ENCODE measurements around the gene GSK3B.

Gene GSK3B

DNA sequence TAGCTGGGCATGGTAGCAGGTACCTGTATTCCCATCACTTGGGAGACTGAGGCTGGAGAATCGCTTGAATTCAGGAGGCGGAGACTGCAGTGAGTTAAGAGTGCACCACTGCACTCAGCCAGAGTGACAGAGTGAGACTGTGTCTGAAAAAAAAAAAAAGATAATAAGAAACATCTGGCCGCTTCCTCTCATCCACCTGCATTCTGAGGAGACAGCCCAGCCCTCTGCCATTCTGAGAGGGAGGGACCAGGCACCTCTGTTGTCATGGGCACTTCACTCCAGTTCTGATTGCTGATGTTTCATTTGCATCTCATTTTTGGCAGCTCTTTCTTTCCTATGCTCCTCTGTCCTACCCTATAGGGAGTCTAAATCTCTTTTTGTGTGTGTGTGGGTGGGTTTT is 36.4 kb upstream of the GSK3B start:
- Histone ChIP-seq H3K27me3 (no peaks in the 10 kb centered on the region), H3K36me3 (no peaks in the 10 kb centered on the region), H3K4me3 (ENCODE audit: low read depth, low read length) (no peak overlapping the region), H3K9me3 (no peaks in the 10 kb centered on the region), H3K4me1 (no peaks in the 10 kb centered on the region)
- DNase-seq = no peak
- no peak for TF ChIP-seq CTCF (IDR thresholded peaks at IDR 0.05; ENCODE audit: low read depth, low read length)

DNA sequence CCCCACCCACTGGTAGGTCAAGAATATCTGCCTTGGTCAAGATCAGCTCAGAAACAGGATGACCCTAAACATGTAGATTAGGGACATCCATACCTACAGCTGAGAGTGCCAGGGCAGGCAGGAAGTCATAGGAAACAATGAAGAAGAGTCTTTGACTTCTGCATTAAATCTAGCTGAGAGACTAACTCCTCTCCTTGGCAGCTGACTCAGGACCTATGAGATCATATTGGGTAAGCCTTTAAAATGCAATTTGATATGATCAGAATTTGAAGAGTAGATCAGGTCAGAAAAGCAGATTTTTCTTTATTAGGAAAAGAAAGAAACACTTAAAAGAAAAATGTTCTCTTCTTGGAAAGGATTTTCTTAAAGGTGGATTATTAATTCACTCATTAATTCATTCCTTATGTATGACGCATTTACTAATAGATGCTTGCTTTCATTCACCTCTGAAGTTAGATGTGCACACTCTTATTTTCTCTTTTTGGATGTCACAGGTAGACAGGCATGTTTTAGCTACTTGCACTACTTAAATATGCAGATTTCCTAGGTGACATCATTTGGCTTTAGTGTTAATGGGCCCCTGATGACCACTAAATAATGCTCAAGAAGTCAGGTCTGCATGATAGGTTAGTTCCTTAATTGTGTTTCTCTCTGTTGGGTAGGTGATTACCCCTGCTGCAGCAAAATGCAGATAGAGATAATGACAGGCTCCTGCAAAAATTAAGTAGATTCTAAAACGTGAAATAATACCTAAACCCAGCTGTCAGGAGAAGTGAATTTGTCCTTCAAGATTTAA is 35.7 kb upstream of the GSK3B start:
- TF ChIP-seq CTCF (IDR thresholded peaks at IDR 0.05; ENCODE audit: low read depth, low read length) = no peak
- Histone ChIP-seq H3K4me3 (ENCODE audit: low read depth, low read length) (no peak overlapping the region), H3K9me3 (no peaks in the 10 kb centered on the region), H3K27me3 (no peaks in the 10 kb centered on the region), H3K4me1 (no peaks in the 10 kb centered on the region), H3K36me3 (no peaks in the 10 kb centered on the region)
- no peak for DNase-seq

DNA sequence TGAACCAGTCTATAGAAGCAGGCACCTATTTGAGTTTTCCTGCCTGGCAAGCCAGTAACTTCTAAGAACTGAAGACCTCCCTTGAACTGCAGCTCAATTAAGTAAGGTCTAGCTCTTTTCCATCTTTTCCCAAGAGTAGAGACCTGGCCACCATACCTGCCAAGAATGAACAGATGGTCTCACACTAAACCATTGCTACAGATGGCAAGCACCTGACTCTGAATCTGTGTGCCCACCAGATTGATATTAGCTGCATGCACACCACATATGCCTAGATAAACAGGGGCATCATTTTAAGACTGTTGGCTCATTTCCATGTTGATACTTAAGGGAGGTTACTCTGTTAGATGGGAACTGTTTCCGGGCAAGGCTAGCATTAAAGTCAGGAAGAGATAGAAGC is 34.8 kb upstream of the GSK3B start:
- Histone ChIP-seq H3K9me3 (no peaks in the 10 kb centered on the region), H3K4me1 (no peaks in the 10 kb centered on the region), H3K4me3 (ENCODE audit: low read depth, low read length) (no peak overlapping the region), H3K27me3 (no peaks in the 10 kb centered on the region), H3K36me3 (no peaks in the 10 kb centered on the region)
- TF ChIP-seq CTCF (IDR thresholded peaks at IDR 0.05; ENCODE audit: low read depth, low read length) = no peak
- DNase-seq = no peak

- Histone ChIP-seq H3K9me3 (no peaks in the 10 kb centered on the region), H3K27me3 (no peaks in the 10 kb centered on the region), H3K4me3 (ENCODE audit: low read depth, low read length) (no peak overlapping the region), H3K36me3 (no peaks in the 10 kb centered on the region), H3K4me1 (no peaks in the 10 kb centered on the region)
- no peak for TF ChIP-seq CTCF (IDR thresholded peaks at IDR 0.05; ENCODE audit: low read depth, low read length)
- DNase-seq = no peak
Observed at GRCh38 chr3:120125992-120126391, 31.7 kb upstream of the GSK3B start.

GRCh38 chr3:120119846-120120510 is 25.7 kb upstream of the GSK3B start:
- TF ChIP-seq CTCF (IDR thresholded peaks at IDR 0.05; ENCODE audit: low read depth, low read length) = no peak
- no peaks in the 10 kb centered on the region for H3K36me3 ChIP-seq
- H3K9me3 ChIP-seq = no peaks in the 10 kb centered on the region
- no peaks in the 10 kb centered on the region for H3K27me3 ChIP-seq
- no peak for DNase-seq
- H3K4me3 ChIP-seq (ENCODE audit: low read depth, low read length) = no peak overlapping the region
- H3K4me1 ChIP-seq = no peaks in the 10 kb centered on the region

- no peak for DNase-seq
- TF ChIP-seq CTCF (IDR thresholded peaks at IDR 0.05; ENCODE audit: low read depth, low read length) = no peak
- Histone ChIP-seq H3K36me3 (no peaks in the 10 kb centered on the region), H3K9me3 (no peaks in the 10 kb centered on the region), H3K27me3 (no peaks in the 10 kb centered on the region), H3K4me1 (no peaks in the 10 kb centered on the region), H3K4me3 (ENCODE audit: low read depth, low read length) (no peak overlapping the region)
Observed at GRCh38 chr3:120114981-120115380, 20.7 kb upstream of the GSK3B start.

Measured in BE2C (cell line).